Gastroesophageal sphincter (tissue), 3 donors: ENCODE data around the gene SLC25A42.
"Not testable (repeated sequence)": the region's sequence is repeated elsewhere in the genome, so short reads cannot be mapped to it uniquely, and the experiment has no call there.

Source experiments
- CTCF ChIP-seq, 4 experiments: fragments of 200-600 bp in 2 of 4; fragments of 450-650 bp in 2 of 4; sonication (generic) in 1 of 4; IDR thresholded peaks; one replicate each; pipeline ENCODE4 v1.5.1; 2017 to 2019; ENCODE audit warnings: antibody characterized with exemption in 4 of 4, mild to moderate bottlenecking in 2 of 4, moderate library complexity in 2 of 4
- EP300 ChIP-seq: sonication (generic); formaldehyde crosslinking; IDR thresholded peaks from one replicate; pipeline ENCODE4 v1.6.1; 2017; ENCODE audit warnings: antibody characterized with exemption, mild to moderate bottlenecking
- POLR2AphosphoS5 ChIP-seq: sonication (generic); formaldehyde crosslinking; IDR thresholded peaks from one replicate; pipeline ENCODE4 v1.6.1; 2017; ENCODE audit warnings: antibody characterized with exemption

GRCh38 chr19:19106938-19107337, 43.1 kb downstream of the SLC25A42 start:
- not testable (repeated sequence) for TF ChIP-seq CTCF (IDR thresholded peaks at IDR 0.05); POLR2AphosphoS5; EP300
